Activated T-helper 2 cell treated with anti-CD3 and anti-CD28 coated beads, Interferon-gamma antibody, Interleukin-2, Interleukin-4, amounts not matched to agents 10 μg/mL and 5 μg/mL and 100 μg/mL, durations not matched to agents 14 hours and 24 hours and 36 hours (primary cell): ENCODE measurements around the gene NDST1. TPM values are rescaled to one million over a fixed set of nuclear protein-coding genes. Genes with fewer than 3 reads are reported as not detected.

ENCODE experiments used
- DNase-seq: peaks from one replicate; pipeline ENCODE4 v3.0.0; 2021; ENCODE audit warnings: low spot score
- H3K27ac Mint-ChIP-seq: one replicate; pipeline ENCODE4 v1.8.0; 2021; ENCODE audit warnings: mixed read lengths
- H3K27me3 Mint-ChIP-seq: one replicate; pipeline ENCODE4 v1.8.0; 2021; ENCODE audit warnings: low read depth, mixed read lengths
- H3K36me3 Mint-ChIP-seq: one replicate; pipeline ENCODE4 v1.8.0; 2021; ENCODE audit warnings: low read depth, mixed read lengths
- H3K4me1 Mint-ChIP-seq: one replicate; pipeline ENCODE4 v1.8.0; 2021; ENCODE audit warnings: low read depth, mixed read lengths
- H3K4me3 Mint-ChIP-seq: one replicate; pipeline ENCODE4 v1.8.0; 2021; ENCODE audit warnings: low read depth, mild to moderate bottlenecking, moderate library complexity, mixed read lengths
- H3K9me3 Mint-ChIP-seq: one replicate; pipeline ENCODE4 v1.8.0; 2021; ENCODE audit warnings: mixed read lengths
- intact Hi-C: fragments of 100-400 bp; cut with micrococcal nuclease; formaldehyde crosslinking; loops from one replicate; pipeline ENCODE4 v1.15.1; 2023
- total RNA-seq: library from RNA; stranded (reverse); gene quantifications from 2 replicates; pipeline ENCODE4 v1.2.3, GENCODE V29; 2022

Gene NDST1
- total RNA-seq, 1 donor from 2014 or later = 3.0 TPM

DNA sequence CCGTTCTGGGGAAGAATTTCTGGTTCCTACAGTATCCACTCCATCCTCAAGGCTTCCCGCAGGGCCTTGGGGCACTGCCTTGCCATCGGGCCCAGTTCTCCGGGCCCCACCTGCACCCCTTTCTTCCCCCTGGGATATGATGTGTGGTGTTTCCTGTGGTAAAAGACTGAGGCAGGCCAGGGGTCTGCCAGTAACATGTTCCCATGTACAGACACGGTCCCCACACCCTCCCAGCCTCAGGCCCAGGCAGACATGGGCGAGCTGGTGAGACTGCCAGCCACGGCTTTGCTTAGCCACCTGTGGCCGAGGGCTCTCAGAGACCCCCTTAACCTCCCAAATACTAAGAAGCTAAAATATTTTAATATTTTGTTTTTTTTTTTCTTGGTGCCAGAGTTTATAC lies 46.0 kb downstream of the NDST1 start:
- Mint-ChIP-seq H3K27me3 (no peaks in the 10 kb centered on the region), H3K27ac (no peak overlapping the region), H3K36me3 (no peaks in the 10 kb centered on the region), H3K4me3 (no peak overlapping the region), H3K4me1 (no peaks in the 10 kb centered on the region), H3K9me3 (no peaks in the 10 kb centered on the region)
- DNase-seq = no peak
- intact Hi-C loops = no loop called here

DNA sequence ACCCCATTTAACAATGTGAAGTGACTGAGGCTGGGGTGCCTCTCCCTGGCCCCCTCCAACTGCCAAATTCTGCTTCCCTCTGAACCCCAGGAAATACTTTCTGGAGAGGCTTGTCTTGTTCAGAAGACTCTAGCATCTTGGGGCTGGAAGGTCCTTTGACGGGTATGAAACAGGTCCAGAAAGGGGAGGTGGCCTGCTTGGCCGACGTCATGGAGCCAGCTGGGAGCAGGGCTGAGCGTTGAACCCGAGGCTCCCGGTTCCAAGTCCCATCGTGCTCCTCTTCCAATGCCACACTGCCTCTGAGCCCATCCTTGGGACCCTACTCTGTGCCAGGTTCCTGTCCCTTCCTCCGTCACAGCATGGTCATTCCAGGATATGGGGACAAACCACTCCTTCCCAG lies 46.9 kb downstream of the NDST1 start:
- Mint-ChIP-seq H3K4me1 (no peaks in the 10 kb centered on the region), H3K36me3 (no peaks in the 10 kb centered on the region), H3K4me3 (no peak overlapping the region), H3K27me3 (no peaks in the 10 kb centered on the region), H3K9me3 (no peaks in the 10 kb centered on the region), H3K27ac (no peak overlapping the region)
- DNase-seq = no peak
- intact Hi-C loops = no loop called here

DNA sequence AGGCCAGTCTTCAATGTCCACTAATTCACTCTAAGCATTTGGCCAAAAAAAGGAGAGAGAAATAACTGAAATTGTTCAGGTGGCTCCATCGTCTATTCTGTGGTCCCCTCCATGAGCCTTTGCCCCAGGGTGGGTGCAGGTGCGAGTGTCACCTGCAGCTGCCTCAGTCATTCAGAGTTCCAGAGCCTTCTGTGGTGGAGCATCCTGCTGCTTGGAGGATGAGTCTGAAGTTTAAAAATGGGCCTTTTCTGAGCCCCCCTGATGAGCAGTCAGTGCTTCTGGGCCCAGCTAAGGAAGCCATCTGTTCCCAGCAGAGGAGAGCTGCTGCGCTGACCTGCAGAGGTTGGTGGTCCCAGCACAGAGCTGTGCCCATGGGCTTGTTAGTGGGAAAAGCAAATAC lies 48.2 kb downstream of the NDST1 start:
- intact Hi-C loops = no loop called here
- Mint-ChIP-seq H3K4me1 (no peaks in the 10 kb centered on the region), H3K27me3 (no peaks in the 10 kb centered on the region), H3K9me3 (no peaks in the 10 kb centered on the region), H3K36me3 (no peaks in the 10 kb centered on the region), H3K27ac (no peak overlapping the region), H3K4me3 (no peak overlapping the region)
- no peak for DNase-seq

DNA sequence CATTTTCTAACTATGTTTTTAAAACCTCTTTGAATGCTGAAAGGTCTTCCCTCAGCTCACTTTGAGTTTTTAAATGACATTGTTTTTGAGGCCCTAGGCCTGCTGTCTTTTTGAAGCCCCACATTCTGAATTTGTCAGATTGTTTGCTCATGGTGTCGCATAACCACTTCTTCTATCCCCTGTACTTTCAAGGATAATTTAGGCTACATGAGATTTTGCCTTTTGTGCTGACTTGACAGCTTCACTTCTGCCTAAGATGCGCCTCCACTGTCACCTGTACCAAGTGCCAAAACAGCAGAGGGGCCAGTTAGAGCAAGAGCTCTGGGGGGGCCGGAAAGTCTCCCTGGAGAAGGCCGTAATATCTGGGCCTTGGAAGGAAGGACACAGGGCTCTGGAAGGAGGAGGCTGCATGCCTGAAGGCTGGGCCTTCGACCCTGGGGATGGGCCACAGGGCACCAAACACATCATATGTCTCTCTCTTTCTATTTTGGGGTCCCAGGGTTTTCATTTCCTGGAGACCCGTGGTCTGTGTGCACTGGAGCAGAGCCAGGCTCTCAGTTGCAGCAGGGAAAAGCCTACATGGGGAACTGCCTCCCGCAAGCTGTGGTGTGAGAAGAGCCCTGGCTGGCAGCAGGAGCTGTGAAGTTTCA lies 49.1 kb downstream of the NDST1 start:
- Mint-ChIP-seq H3K27ac (no peak overlapping the region), H3K4me1 (no peaks in the 10 kb centered on the region), H3K27me3 (no peaks in the 10 kb centered on the region), H3K36me3 (no peaks in the 10 kb centered on the region), H3K4me3 (no peak overlapping the region), H3K9me3 (no peaks in the 10 kb centered on the region)
- DNase-seq = no peak
- intact Hi-C loops = no loop called here

DNA sequence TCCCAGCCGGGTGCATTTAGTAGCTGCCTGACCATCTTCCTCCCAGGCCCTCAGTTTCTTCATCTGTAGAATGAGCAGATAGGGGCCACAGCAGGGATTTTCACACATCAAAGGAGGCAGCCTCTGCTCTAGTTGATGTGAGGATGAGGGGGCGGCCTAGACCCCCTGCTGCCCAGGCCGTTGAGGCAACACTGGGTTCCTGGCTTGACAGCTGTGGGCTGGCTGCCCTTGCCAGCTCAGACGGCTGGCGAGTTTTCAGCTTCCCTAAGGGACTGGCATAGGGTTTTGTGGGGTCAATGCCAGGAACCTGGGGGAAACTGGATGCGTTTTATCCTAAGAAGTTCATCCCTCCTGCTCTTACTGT lies 49.6 kb downstream of the NDST1 start:
- H3K4me3 Mint-ChIP-seq = no peak overlapping the region
- no peak overlapping the region for H3K27ac Mint-ChIP-seq
- no peaks in the 10 kb centered on the region for H3K36me3 Mint-ChIP-seq
- H3K9me3 Mint-ChIP-seq = no peaks in the 10 kb centered on the region
- H3K27me3 Mint-ChIP-seq = no peaks in the 10 kb centered on the region
- DNase-seq = no peak
- no peaks in the 10 kb centered on the region for H3K4me1 Mint-ChIP-seq
- intact Hi-C loops = no loop called here

DNA sequence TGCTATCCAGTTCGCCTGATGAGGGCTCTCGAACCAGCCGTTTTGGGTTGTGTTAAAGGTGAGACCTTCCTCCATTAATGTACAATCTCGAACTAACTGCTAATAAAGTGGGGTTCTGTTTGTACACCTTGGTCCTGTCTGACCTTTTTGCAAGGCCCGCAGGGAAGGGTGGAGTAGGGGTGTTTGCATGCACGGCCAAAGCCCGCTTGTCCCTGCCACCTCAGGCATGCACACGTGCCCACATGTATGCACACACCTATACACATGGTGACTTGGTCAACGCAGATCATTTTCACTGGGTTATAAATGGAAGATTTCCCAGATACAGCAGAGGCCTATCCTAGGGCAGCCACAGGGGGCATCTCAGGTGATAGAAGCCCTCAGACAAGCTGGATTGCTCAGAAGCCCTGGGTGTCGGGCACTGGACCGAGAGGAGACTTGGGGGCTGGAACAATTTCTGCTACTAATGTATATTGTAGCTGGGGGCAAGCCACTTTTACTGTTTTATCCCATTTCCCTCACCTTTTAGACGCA lies 50.2 kb downstream of the NDST1 start:
- DNase-seq = no peak
- H3K36me3 Mint-ChIP-seq = no peaks in the 10 kb centered on the region
- no peaks in the 10 kb centered on the region for H3K27me3 Mint-ChIP-seq
- H3K9me3 Mint-ChIP-seq = no peaks in the 10 kb centered on the region
- H3K27ac Mint-ChIP-seq = no peak overlapping the region
- no peak overlapping the region for H3K4me3 Mint-ChIP-seq
- H3K4me1 Mint-ChIP-seq = no peaks in the 10 kb centered on the region
- intact Hi-C loops = no loop called here

DNA sequence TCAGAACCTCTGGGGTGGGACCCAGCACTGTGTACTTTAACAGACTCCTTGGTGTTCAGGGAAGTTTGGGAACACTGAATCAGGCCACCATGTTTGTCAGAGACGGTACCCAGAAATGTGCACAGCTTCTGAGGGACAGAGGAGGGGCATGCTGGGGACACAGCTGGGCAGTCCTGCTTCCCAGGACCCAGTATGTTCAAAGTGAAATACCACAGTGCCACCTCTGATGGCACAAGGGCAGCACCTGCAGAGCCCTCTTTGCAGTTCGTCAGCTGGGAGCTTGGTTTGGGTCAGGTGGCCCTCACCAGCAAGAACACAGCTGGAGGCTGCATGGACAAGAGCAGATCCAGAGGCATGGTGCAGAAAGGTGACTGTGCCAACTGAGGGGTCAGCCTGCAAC lies 51.2 kb downstream of the NDST1 start:
- intact Hi-C loops = no loop called here
- Mint-ChIP-seq H3K27ac (no peak overlapping the region), H3K4me3 (no peak overlapping the region), H3K4me1 (no peaks in the 10 kb centered on the region), H3K36me3 (no peaks in the 10 kb centered on the region), H3K27me3 (no peaks in the 10 kb centered on the region), H3K9me3 (no peaks in the 10 kb centered on the region)
- DNase-seq = no peak

DNA sequence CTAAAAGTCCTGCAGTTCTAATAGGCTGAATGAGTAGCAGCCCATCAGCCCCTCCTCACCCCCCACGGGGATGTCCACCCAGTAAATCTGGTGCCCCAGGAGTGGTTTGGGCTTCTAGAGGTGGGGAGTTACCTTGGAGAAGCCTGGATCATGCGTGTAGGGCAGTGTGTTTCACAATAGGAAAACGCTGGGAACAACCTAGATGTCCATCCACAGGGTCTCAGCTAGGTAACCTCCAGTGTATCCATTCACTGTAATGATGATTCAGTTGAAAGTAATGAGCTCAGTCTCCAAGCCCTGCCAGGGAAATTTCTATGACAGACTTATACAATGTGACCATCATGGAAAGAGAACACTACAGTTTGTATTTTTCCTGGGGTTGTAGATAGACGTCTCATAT lies 51.8 kb downstream of the NDST1 start:
- Mint-ChIP-seq H3K9me3 (no peaks in the 10 kb centered on the region), H3K27me3 (no peaks in the 10 kb centered on the region), H3K27ac (no peak overlapping the region), H3K36me3 (no peaks in the 10 kb centered on the region), H3K4me1 (no peaks in the 10 kb centered on the region), H3K4me3 (no peak overlapping the region)
- intact Hi-C loops = loop anchor here (5.0 kb wide), 3 partner anchors 102 to 243 kb away; no protein-coding TSS in a partner anchor
- DNase-seq = no peak

DNA sequence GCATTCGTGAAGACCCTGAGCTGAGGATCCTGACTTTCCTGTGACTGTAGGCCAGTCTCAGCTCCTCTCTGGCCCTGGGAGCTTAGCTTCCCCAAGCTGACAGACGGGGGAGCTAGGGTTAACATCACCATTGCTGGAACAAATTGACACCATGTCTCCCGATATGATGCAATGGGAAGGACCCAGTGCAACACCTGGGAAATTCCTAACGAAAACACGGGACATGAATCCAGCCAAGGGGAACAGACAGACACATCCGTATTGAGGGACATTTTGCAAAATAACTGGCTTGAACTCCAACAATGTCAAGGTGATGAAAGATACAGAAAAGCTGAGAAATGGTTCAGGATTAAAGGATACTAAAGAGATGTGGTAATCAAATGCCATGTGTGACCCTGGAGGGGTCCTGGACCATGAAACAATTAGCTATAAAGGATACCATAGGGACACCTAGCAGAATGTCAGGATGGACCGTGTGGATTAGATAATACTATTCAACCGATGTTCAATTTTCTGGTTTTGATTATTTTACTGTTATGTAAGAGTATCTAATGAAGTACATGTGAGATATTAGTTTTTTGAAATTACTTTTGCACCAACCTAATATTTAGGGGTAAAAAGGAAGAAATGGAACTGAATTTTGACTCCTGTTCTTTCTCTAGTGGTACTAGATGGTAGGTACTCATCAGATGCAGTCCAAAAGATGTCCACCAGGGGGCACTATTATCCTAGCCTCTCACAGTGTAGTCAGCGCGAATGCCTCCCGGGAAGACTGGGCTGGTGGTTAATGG lies 52.7 kb downstream of the NDST1 start:
- intact Hi-C loops = loop anchor here (1.0 to 5.0 kb wide), 5 partner anchors 96 to 287 kb away; no protein-coding TSS in a partner anchor
- no peaks in the 10 kb centered on the region for H3K36me3 Mint-ChIP-seq
- H3K27ac Mint-ChIP-seq = no peak overlapping the region
- no peaks in the 10 kb centered on the region for H3K27me3 Mint-ChIP-seq
- DNase-seq = peak; percentile 65
- H3K9me3 Mint-ChIP-seq = no peaks in the 10 kb centered on the region
- no peaks in the 10 kb centered on the region for H3K4me1 Mint-ChIP-seq
- H3K4me3 Mint-ChIP-seq = no peak overlapping the region

DNA sequence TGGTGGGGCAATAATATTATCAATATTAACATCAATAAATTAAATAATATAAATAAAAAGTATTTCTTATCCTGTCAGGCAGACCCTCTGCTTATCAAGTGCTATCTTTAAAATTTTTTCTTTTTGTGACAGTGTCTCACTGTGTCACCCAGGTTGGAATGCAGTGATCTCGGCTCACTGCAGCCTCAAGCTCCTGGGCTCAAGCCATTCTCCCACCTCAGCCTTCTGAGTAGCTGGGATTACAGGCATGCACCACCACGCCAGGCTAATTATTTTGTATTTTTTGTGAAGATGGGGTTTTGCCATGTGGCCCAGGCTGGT lies 53.2 kb downstream of the NDST1 start:
- intact Hi-C loops = loop anchor here (1.0 to 5.0 kb wide), 5 partner anchors 95 to 286 kb away; no protein-coding TSS in a partner anchor
- Mint-ChIP-seq H3K27me3 (no peaks in the 10 kb centered on the region), H3K9me3 (no peaks in the 10 kb centered on the region), H3K4me3 (no peak overlapping the region), H3K27ac (no peak overlapping the region), H3K36me3 (no peaks in the 10 kb centered on the region), H3K4me1 (no peaks in the 10 kb centered on the region)
- DNase-seq = no peak

DNA sequence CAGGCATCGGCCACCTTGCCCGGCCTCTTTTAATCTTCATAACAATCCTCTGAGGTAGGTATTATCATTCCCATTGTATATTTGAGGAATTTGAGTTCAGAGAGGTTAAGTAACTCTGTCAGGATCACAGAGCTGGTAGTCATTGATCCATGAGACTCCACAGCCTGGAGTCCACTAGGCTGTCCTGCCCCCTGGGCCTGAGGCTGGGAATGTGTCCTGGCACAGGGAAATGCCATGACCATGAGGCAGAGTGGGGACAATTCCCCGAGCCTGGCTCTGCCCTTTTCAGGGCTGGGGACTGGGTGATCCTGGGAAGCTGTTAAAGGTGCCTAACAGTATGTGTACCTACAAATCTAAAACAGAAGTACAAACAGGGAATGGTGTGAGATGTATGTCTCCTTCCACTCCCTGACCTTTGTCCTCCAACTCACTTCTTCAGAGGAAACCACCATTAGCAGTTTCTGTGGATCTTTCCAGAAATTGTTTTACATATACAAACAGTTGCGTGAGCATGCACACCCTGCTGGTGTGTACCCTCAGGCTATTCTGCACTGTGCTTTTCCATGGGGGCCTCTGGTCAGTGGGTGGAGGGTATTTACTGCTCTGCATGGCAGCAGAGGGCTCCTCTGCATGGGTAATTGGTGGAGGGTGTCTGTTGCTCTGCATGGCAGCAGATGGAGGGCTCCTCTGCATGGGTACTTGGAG lies 53.8 kb downstream of the NDST1 start:
- H3K27me3 Mint-ChIP-seq = no peaks in the 10 kb centered on the region
- intact Hi-C loops = loop anchor here (1.0 to 5.0 kb wide), 5 partner anchors 95 to 286 kb away; no protein-coding TSS in a partner anchor
- H3K4me1 Mint-ChIP-seq = no peaks in the 10 kb centered on the region
- DNase-seq = no peak
- H3K27ac Mint-ChIP-seq = no peak overlapping the region
- no peaks in the 10 kb centered on the region for H3K9me3 Mint-ChIP-seq
- H3K4me3 Mint-ChIP-seq = no peak overlapping the region
- no peaks in the 10 kb centered on the region for H3K36me3 Mint-ChIP-seq

DNA sequence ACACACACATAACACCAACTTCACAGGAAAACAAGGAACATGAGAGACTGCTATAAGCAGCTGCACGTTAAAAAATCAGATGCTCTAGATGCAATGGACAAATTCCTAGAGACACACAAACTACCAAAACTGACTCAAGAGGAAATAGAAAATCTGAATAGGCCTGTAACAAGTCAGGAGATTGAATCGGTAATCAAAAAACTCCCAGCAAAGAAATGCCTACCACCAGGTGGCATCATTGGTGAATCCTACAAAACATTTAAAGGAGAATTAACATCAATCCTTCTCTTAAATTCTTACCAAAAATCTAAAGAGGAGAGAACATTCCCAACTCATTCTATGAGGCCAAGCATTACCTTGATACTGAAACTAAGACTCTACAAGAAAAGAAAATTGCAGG lies 54.9 kb downstream of the NDST1 start:
- Mint-ChIP-seq H3K4me3 (no peak overlapping the region), H3K36me3 (no peaks in the 10 kb centered on the region), H3K9me3 (no peaks in the 10 kb centered on the region), H3K4me1 (no peaks in the 10 kb centered on the region), H3K27ac (no peak overlapping the region), H3K27me3 (no peaks in the 10 kb centered on the region)
- DNase-seq = no peak
- intact Hi-C loops = loop anchor here (5.0 kb wide), 3 partner anchors 106 to 239 kb away; no protein-coding TSS in a partner anchor

DNA sequence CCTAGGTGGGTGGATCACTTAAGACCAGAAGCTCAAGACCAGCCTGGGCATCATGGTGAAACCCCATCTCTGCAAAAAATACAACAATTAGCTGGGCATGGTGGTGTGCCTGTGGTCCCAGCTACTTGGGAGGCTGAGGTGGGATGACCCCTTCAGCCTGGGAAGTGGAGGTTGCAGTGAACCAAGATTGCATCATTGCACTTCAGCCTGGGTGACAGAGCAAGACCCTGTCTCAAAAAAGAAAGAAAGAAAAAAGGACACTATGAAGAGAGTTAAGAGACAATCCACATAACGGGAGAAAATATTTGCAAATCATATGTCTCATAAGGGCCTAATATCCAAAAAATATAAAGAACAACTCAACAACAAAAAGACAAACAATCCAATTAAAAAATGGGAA lies 57.9 kb downstream of the NDST1 start:
- no peak for DNase-seq
- no peak overlapping the region for H3K4me3 Mint-ChIP-seq
- no peaks in the 10 kb centered on the region for H3K36me3 Mint-ChIP-seq
- no peaks in the 10 kb centered on the region for H3K9me3 Mint-ChIP-seq
- H3K4me1 Mint-ChIP-seq = no peaks in the 10 kb centered on the region
- H3K27me3 Mint-ChIP-seq = no peaks in the 10 kb centered on the region
- intact Hi-C loops = no loop called here
- H3K27ac Mint-ChIP-seq = no peak overlapping the region
